ENCODE results near the gene CFC1B.
"Not testable (repeated sequence)": the region's sequence is repeated elsewhere in the genome, so short reads cannot be mapped to it uniquely, and the experiment has no call there.

CFC1B gene

GRCh38 chr2:130520992-130521391 lies at the start of gene CFC1B:
TSS of gene CFC1B (plus strand) at chr2:130521222. CDS start at chr2:130521485, 263 bp downstream.
- not testable (repeated sequence) for DNase-seq

- DNase-seq, result not testable (repeated sequence)
These were observed 29.9 kb upstream of the CFC1B start for GRCh38 chr2:130491073-130491472.

DNA sequence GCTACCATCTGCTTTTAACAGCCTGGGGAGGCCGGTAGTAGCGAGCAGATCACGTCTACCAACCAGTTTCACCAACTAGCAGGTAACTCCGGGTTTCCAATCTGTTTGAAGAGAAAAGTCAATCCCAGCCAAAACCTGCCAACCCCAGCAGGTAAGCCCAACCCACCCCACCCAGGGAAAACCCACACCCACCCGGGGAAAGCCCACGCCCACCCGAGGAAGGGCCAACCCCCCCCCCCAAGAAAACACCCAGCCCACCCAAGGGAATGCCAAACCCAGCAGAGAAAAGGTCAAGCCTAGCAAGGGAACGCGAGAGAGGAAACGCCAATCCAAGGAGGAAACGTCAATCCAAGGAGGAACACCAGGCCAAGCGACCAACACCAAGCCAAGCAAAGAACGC lies 11.8 kb upstream of the CFC1B start, which contains the start of gene POTEI:
POTEI (minus strand) TSS at position 101 of the 400 bp plus-strand sequence; CDS start at position 8, 93 bp downstream.
- DNase-seq, result not testable (repeated sequence)

DNA sequence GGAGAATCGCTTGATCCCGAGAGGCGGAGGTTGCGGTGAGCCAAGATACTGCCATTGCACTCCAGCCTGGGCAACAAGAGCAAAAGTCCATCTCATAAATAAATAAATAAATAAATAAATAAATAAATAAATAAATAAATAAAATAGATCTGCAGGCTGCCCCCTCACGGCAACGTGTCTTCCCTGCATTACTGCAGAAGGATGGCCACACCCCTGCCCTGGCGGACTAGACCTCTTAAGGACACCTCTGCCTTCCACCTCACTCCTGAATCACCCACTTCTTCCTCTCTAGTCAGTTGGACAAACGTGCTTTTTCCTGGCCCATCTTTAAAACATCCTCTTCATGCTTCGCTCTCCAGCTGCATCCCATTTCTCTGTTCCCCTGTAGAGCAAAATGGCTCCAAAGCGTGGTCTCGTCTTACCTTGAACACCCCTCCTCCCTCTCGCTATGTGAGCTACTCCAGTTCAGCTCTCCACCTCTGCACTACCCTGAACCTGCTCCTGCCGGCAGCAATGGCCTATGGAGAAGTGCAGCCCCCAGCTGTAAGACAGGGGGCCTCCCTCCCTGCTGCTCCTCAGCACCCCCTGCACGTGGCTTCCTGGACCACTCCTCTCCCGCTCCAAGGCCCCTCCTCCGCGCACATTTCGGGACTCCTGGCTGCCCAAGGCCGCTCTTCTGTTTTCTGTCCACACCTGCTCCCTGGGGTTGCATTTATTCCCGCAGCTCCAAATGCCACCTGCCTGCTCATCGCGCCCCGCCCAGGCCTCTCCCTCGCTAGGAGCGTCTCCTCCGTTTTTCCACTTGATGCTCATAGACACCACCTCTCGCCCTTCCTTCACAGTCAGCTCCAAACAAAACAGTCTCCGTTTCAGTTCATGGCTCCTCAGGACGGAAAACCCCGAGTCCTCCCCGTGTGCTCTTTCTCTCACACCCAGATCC lies 9.9 kb upstream of the CFC1B start:
- DNase-seq, result not testable (repeated sequence)

DNA sequence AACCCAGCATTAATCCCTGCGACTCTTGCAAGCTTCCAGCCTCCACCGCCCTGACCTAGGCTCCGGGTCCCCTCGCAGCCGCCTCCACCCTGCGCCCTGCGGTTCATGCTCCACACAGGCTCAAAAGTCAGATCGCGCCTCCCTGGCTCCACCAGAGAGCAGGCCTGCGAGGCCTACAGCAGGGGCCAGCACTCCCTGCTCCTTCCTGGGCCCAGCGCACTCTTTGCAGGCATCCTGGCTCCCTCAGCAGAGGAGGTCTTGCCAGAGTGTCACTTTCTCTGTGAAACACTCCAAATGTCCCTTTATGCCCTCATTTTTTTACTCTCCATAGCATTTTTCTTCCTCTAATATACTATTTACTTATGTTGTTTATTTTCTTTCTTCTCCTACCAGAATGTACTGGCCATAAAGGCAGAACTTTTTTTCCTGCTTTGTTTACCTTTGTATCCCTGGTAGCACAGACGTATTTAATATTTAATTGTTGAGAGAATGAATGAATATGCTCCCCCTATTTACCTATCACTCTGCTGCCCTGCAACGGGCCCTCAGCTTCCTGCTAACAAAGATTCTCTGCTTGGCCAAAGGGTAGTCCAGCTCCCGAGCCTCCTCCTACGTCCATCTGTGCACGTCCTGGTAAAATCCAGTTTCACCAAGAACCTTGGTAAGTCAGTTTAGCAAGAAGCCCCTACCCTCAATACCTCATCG lies 9.1 kb upstream of the CFC1B start:
- not testable (repeated sequence) for DNase-seq

DNA sequence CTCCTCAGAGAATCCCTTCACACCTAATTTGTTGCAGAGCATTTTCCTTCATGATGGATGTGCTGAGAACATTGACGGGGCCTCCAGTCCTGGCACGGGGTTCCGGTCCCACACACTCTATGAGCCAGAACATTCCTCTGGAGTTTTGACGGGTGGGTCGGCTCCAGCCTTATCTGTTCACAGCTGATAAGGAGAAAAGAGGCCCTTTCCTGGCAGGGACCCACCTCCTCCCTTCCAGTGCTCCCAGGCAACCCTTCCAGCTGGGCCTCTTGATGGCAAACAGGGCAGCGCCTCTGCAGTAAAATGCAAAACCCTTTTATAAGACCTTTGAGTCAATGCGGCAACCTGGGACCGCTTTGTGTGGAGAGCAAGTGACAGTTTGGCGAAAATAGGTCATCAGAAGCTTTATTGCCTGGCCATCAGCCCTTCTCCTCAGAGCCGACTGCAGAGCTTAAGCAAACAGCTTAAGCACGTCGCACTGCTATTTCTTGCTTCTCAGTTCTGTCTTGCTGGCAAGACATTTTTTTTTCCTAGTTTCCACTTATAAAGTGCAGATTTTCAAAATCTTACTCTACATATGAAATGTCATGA lies 2.4 kb upstream of the CFC1B start:
- DNase-seq, result not testable (repeated sequence)

GRCh38 chr2:130522390-130522789 lies 1.4 kb downstream of the CFC1B start:
- DNase-seq, result not testable (repeated sequence)

DNA sequence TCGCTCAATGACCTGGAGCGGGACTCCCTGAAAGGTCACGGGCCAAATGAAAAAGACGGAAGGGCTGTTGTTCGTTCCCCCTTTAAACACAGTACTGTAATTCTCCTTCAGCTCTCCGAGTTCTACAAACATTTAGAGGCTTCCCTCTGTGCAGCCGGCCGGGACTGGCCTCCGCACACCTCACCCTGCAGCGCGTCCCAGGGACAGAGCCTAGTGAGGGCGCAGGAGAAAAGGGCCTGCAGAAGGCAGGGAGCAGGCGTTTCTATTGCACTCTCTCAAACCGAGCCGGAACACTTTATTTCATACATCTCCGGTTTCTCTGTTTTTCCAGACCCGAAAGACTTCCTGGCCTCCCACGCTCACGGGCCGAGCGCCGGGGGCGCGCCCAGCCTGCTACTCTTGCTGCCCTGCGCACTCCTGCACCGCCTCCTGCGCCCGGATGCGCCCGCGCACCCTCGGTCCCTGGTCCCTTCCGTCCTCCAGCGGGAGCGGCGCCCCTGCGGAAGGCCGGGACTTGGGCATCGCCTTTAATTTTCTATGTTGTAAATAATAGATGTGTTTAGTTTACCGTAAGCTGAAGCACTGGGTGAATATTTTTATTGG lies 6.4 kb downstream of the CFC1B start:
- not testable (repeated sequence) for DNase-seq

- not testable (repeated sequence) for DNase-seq
These were observed 8.5 kb downstream of the CFC1B start for GRCh38 chr2:130529545-130529944.

- DNase-seq, result not testable (repeated sequence)
These were observed 9.2 kb downstream of the CFC1B start for GRCh38 chr2:130530212-130530611.

GRCh38 chr2:130531225-130531624 lies 10.2 kb downstream of the CFC1B start:
- DNase-seq, result not testable (repeated sequence)

DNA sequence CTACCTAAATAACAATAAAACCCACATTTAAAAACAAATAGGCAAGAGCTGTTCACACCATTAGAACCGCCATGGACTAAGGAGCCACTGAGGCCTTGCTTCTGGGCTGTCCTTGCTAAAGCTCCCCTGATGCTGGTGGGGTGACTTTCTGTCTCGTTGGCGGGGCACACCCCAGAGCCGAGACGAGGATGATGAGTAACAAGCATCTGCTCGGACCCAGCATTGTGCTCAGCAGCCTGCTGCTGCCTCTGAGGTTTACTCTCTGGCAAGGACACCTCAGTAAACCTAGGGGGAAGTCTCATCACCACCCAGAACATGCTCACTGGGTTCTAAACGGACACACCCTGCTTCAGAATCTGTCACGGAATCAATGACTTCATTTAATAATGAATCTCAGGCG lies 10.7 kb downstream of the CFC1B start:
- not testable (repeated sequence) for DNase-seq

- DNase-seq, result not testable (repeated sequence)
These were observed 15.6 kb downstream of the CFC1B start for GRCh38 chr2:130536654-130537053.

DNA sequence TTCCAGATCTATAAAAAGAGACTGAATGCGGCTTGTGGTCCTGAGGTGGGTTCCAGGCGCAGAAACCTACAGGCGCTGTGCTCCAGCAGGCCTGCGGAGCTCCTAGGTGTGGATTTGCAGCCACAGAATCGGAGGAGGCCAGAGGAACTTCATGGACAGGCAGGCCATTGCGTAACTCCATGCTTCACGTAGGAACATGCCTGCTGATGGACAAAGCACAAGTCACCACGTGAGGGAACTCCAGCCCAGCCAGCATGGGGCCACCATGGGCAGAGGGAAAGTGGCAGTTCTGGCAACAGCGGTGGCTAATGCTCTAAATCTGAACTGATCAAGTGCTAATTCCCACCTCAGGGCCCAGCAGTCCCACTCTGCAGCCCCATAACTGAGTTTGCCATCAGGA lies 17.2 kb downstream of the CFC1B start:
- not testable (repeated sequence) for DNase-seq

GRCh38 chr2:130542789-130543188 lies 21.8 kb downstream of the CFC1B start:
- not testable (repeated sequence) for DNase-seq

DNA sequence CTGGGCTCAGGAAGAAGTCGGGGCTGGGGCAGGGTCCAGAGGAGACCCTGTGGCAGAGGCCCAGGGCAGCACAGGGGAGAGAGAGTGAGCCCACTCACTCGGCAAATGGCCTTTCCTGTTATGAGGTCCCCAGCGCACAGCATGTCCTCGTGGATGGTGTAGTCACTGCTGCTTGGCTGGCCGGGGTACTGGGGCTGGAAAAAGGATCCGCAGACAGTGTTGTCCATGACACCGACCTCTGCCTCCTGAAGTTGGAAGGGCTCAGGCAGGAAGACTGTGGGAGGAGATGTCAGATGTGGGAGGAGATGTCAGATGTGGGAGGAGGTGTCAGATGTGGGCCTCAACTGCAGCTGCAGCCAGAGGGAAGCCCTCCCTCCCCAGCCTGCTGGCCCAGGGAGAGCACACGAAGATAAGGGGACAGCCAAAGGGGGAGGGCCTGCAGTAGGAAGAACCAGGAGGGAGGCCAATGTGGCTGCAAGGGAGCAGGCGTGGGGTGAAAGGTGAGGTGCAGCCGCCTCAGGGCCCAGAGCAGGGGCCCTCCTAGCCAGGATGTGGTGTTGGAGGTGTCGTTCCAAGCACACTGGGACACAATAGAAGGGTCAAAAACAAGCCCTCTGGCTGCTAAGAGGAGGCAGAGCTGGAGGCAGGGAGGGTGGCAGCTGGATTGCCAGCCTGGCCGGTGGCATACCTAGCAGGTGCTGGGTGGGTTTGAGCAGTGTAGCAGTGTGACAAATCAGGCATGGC lies 22.9 kb downstream of the CFC1B start:
- DNase-seq, result not testable (repeated sequence)

GRCh38 chr2:130544978-130545377 lies 24.0 kb downstream of the CFC1B start:
- DNase-seq, result not testable (repeated sequence)

DNA sequence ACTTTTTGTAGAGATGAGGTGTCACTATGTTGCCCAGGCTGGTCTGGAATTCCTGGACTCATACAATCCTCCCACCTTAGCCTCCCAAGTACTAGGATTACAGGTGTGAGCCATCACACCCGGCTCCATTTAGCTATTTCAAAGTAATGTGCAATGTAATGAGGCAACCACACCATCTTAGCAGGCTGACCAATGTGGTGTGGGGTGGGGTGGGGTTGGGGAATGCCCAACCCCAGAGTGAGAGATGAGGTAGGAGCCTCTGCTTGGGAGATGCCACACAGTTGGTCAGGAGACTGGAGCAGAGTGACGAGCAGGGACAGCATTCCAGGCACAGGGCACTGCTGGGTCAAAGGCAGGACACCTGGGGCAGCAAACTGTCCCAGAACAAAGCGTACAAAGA lies 27.4 kb downstream of the CFC1B start:
- DNase-seq, result not testable (repeated sequence)

- DNase-seq, result not testable (repeated sequence)
These were observed 28.5 kb downstream of the CFC1B start for GRCh38 chr2:130549475-130549874.

- DNase-seq, result not testable (repeated sequence)
These were observed 33.2 kb downstream of the CFC1B start for GRCh38 chr2:130554178-130554577.

DNA sequence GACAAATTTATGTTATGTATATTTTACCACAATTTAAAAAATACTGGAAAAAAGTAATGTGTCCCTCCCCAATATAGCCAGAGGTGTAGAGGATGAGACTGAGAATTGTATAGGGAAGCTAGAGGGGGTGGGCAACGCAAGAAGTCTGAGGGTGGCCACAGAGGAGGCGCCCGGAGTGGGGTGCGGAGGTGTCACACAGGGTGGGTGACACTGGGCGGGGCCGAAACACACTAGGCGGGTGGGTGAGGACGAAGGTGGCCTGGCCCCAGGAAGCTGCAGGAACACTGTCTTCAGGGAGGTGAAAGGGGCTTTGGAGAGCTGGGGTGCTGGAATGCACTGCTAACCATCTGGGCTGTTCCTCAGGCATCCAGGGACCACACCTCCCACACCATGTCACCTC lies 35.4 kb downstream of the CFC1B start:
- not testable (repeated sequence) for DNase-seq

- not testable (repeated sequence) for DNase-seq
These were observed 45.1 kb downstream of the CFC1B start for GRCh38 chr2:130566165-130566564.

All from CD4-positive, alpha-beta T cell treated with Interleukin-12 subunit alpha and Interleukin-12 subunit beta, for 1 hour (primary cell).